ENCODE results near the gene ST8SIA4. TPM values are rescaled to one million over a fixed set of nuclear protein-coding genes. Genes with fewer than 3 reads are reported as not detected.

Gene ST8SIA4
- total RNA-seq, 1 experiment from 2014 or later, result 0.41 TPM

GRCh38 chr5:100802208-100802607 lies 100.9 kb downstream of the ST8SIA4 start:
- CTCF ChIA-PET, result no interaction called here
- BruUV-seq (replicated peaks), result no TSS peak
- intact Hi-C loops (cut with micrococcal nuclease; ENCODE audit: unreplicated experiment) (no loop called here), in situ Hi-C loops (cut with HindIII; ENCODE audit: low pct_unique_long_range_greater_than_20kb, low sequenced_read_pairs) (no loop called here)
- H3K27me3 ChIP-seq (ENCODE audit: control insufficient read depth, insufficient read depth, low read length), result no peaks in the 10 kb centered on the region
- no peaks in the 10 kb centered on the region for H3K9me3 ChIP-seq (ENCODE audit: control insufficient read depth, insufficient read depth, low read depth, low read length)
- no peaks in the 10 kb centered on the region for H3K4me1 ChIP-seq (ENCODE audit: control insufficient read depth, insufficient read depth, low read length)
- ATAC-seq (no peak), DNase-seq (ENCODE audit: low read depth, low spot score) (no peak)
- no peaks in the 10 kb centered on the region for H3K36me3 ChIP-seq (ENCODE audit: control insufficient read depth, insufficient read depth, low read length)
- no peak overlapping the region for H3K4me3 ChIP-seq (ENCODE audit: low read depth in 2 of 2, low read length in 2 of 2)
- TF ChIP-seq SIN3A (IDR thresholded peaks at IDR 0.05; ENCODE audit: borderline replicate concordance, insufficient read depth, low read depth, low read length) (no peak), TCF7L2 (IDR thresholded peaks at IDR 0.05; ENCODE audit: low read depth, low read length) (no peak), POLR2AphosphoS5 (IDR thresholded peaks at IDR 0.05; ENCODE audit: low read depth, low read length) (no peak)
- TF ChIP-seq, protein P1, sequence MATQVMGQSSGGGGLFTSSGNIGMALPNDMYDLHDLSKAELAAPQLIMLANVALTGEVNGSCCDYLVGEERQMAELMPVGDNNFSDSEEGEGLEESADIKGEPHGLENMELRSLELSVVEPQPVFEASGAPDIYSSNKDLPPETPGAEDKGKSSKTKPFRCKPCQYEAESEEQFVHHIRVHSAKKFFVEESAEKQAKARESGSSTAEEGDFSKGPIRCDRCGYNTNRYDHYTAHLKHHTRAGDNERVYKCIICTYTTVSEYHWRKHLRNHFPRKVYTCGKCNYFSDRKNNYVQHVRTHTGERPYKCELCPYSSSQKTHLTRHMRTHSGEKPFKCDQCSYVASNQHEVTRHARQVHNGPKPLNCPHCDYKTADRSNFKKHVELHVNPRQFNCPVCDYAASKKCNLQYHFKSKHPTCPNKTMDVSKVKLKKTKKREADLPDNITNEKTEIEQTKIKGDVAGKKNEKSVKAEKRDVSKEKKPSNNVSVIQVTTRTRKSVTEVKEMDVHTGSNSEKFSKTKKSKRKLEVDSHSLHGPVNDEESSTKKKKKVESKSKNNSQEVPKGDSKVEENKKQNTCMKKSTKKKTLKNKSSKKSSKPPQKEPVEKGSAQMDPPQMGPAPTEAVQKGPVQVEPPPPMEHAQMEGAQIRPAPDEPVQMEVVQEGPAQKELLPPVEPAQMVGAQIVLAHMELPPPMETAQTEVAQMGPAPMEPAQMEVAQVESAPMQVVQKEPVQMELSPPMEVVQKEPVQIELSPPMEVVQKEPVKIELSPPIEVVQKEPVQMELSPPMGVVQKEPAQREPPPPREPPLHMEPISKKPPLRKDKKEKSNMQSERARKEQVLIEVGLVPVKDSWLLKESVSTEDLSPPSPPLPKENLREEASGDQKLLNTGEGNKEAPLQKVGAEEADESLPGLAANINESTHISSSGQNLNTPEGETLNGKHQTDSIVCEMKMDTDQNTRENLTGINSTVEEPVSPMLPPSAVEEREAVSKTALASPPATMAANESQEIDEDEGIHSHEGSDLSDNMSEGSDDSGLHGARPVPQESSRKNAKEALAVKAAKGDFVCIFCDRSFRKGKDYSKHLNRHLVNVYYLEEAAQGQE (IDR thresholded peaks at IDR 0.05; ENCODE audit: insufficient read depth in 1 of 2, low read depth in 2 of 2, low read length in 1 of 2), result no peak
- TF ChIP-seq, protein P2, sequence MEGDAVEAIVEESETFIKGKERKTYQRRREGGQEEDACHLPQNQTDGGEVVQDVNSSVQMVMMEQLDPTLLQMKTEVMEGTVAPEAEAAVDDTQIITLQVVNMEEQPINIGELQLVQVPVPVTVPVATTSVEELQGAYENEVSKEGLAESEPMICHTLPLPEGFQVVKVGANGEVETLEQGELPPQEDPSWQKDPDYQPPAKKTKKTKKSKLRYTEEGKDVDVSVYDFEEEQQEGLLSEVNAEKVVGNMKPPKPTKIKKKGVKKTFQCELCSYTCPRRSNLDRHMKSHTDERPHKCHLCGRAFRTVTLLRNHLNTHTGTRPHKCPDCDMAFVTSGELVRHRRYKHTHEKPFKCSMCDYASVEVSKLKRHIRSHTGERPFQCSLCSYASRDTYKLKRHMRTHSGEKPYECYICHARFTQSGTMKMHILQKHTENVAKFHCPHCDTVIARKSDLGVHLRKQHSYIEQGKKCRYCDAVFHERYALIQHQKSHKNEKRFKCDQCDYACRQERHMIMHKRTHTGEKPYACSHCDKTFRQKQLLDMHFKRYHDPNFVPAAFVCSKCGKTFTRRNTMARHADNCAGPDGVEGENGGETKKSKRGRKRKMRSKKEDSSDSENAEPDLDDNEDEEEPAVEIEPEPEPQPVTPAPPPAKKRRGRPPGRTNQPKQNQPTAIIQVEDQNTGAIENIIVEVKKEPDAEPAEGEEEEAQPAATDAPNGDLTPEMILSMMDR (IDR thresholded peaks at IDR 0.05), result no peak
- no peak overlapping the region for H3K27ac ChIP-seq (ENCODE audit: low read length)
- POLR2A ChIA-PET, result no interaction called here

DNA sequence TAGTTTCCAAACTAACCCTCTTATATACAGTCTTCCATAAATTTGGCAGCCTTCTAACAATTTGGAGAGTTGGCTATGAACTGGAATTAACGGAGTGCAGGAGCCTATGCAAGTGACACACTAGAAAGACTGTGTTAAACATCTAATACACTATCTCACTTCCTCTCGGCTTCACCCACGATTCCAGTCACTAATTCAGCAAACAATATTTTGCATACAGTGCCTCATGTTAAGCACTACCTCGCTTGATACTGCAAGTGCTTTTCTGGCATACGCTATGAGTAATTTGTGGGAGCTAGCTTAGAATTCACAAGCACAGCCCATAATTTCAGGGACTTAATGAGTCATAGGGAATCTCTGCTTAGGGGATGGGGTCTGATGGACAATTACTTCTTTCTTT lies 102.5 kb downstream of the ST8SIA4 start:
- in situ Hi-C loops (cut with HindIII; ENCODE audit: low pct_unique_long_range_greater_than_20kb, low sequenced_read_pairs), result no loop called here
- intact Hi-C loops (cut with micrococcal nuclease; ENCODE audit: unreplicated experiment), result no loop called here
- BruUV-seq (replicated peaks), result no TSS peak
- TF ChIP-seq, protein P2 (IDR thresholded peaks at IDR 0.05), result no peak
- TF ChIP-seq TCF7L2 (IDR thresholded peaks at IDR 0.05; ENCODE audit: low read depth, low read length) (no peak), POLR2AphosphoS5 (IDR thresholded peaks at IDR 0.05; ENCODE audit: low read depth, low read length) (no peak)
- Histone ChIP-seq H3K36me3 (ENCODE audit: control insufficient read depth, insufficient read depth, low read length) (no peaks in the 10 kb centered on the region), H3K4me1 (ENCODE audit: control insufficient read depth, insufficient read depth, low read length) (no peaks in the 10 kb centered on the region), H3K27me3 (ENCODE audit: control insufficient read depth, insufficient read depth, low read length) (no peaks in the 10 kb centered on the region), H3K9me3 (ENCODE audit: control insufficient read depth, insufficient read depth, low read depth, low read length) (no peaks in the 10 kb centered on the region), H3K27ac (ENCODE audit: low read length) (no peak overlapping the region), H3K4me3 (ENCODE audit: low read depth in 2 of 2, low read length in 2 of 2) (no peak overlapping the region)
- ATAC-seq (no peak), DNase-seq (ENCODE audit: low read depth, low spot score) (no peak)
- CTCF ChIA-PET, result no interaction called here
- POLR2A ChIA-PET, result no interaction called here

GRCh38 chr5:100799166-100799565 lies 103.9 kb downstream of the ST8SIA4 start:
- Histone ChIP-seq H3K36me3 (ENCODE audit: control insufficient read depth, insufficient read depth, low read length) (no peaks in the 10 kb centered on the region), H3K4me1 (ENCODE audit: control insufficient read depth, insufficient read depth, low read length) (no peaks in the 10 kb centered on the region), H3K27ac (ENCODE audit: low read length) (no peak overlapping the region), H3K4me3 (ENCODE audit: low read depth in 2 of 2, low read length in 2 of 2) (no peak overlapping the region), H3K27me3 (ENCODE audit: control insufficient read depth, insufficient read depth, low read length) (no peaks in the 10 kb centered on the region), H3K9me3 (ENCODE audit: control insufficient read depth, insufficient read depth, low read depth, low read length) (no peaks in the 10 kb centered on the region)
- POLR2A ChIA-PET, result no interaction called here
- TF ChIP-seq POLR2AphosphoS5 (IDR thresholded peaks at IDR 0.05; ENCODE audit: low read depth, low read length), result no peak
- TF ChIP-seq, protein P1 (IDR thresholded peaks at IDR 0.05; ENCODE audit: insufficient read depth in 1 of 2, low read depth in 2 of 2, low read length in 1 of 2), result no peak
- TF ChIP-seq TCF7L2 (IDR thresholded peaks at IDR 0.05; ENCODE audit: low read depth, low read length), result no peak
- TF ChIP-seq, protein P2 (IDR thresholded peaks at IDR 0.05), result no peak
- no peak for TF ChIP-seq SIN3A (IDR thresholded peaks at IDR 0.05; ENCODE audit: borderline replicate concordance, insufficient read depth, low read depth, low read length)
- intact Hi-C loops (cut with micrococcal nuclease; ENCODE audit: unreplicated experiment), result no loop called here
- CTCF ChIA-PET, result no interaction called here
- ATAC-seq, result no peak
- in situ Hi-C loops (cut with HindIII; ENCODE audit: low pct_unique_long_range_greater_than_20kb, low sequenced_read_pairs), result no loop called here
- no peak for DNase-seq (ENCODE audit: low read depth, low spot score)
- no TSS peak for BruUV-seq (replicated peaks)

Measured in Panc1 (cell line).